Heart right ventricle (tissue), 16 donors: ENCODE results near the gene ZNF680. TPM values are rescaled to one million over a fixed set of nuclear protein-coding genes. Genes with fewer than 3 reads are reported as not detected.

Experiments
- ATAC-seq, 8 donors: fragments of 200-7000 bp; cut with Tn5 transposase; one replicate each; pipeline ENCODE4 v1.9.1; 2020; ENCODE audit warnings: mild to moderate bottlenecking in 8 of 8, moderate library complexity in 8 of 8, moderate number of reproducible peaks in 1 of 8
- DNase-seq, 2 donors: peaks; one replicate each; pipeline ENCODE4 v3.0.0-alpha.2; 2020
- H3K27ac ChIP-seq, 10 donors: fragments of 200-600 bp; sonication (generic) in 2 of 10; one replicate each; pipeline versions ENCODE4 v1.5.0 to v1.8.0; 2020 to 2022; ENCODE audit warnings: mild to moderate bottlenecking in 3 of 10
- H3K27me3 ChIP-seq, 7 donors: fragments of 200-600 bp; one replicate each; pipeline ENCODE4 v1.8.0; 2021 to 2022; ENCODE audit warnings: mild to moderate bottlenecking in 2 of 7
- H3K36me3 ChIP-seq, 9 donors: fragments of 200-600 bp; sonication (generic) in 1 of 9; one replicate each; pipeline versions ENCODE4 v1.5.0 to v1.8.0; 2020 to 2022; ENCODE audit warnings: mild to moderate bottlenecking in 2 of 9
- H3K4me1 ChIP-seq, 9 donors: fragments of 200-600 bp; sonication (generic) in 1 of 9; one replicate each; pipeline versions ENCODE4 v1.5.0 to v1.8.0; 2020 to 2022; ENCODE audit warnings: mild to moderate bottlenecking in 4 of 9
- H3K4me3 ChIP-seq, 10 donors: fragments of 200-600 bp; sonication (generic) in 2 of 10; one replicate each; pipeline versions ENCODE4 v1.5.0 to v1.8.0; 2020 to 2022; ENCODE audit warnings: mild to moderate bottlenecking in 7 of 10, moderate library complexity in 2 of 10
- H3K9me3 ChIP-seq, 11 donors: fragments of 200-600 bp in 10 of 11; sonication (generic) in 2 of 11; one replicate each; pipeline versions ENCODE4 v1.5.0 to v1.8.0; 2013 to 2022; ENCODE audit warnings: mild to moderate bottlenecking in 2 of 11, control low read depth in 1 of 11, moderate library complexity in 1 of 11
- WGBS, 2 donors: extraction: QIAGEN DNeasy Blood & Tissue Kit; methylation state at CpG; one replicate each; pipeline ENCODE4 v1.1.7; 2013; ENCODE audit warnings: inconsistent platforms in 1 of 2; 5-methylcytosine and 5-hydroxymethylcytosine counted together
- intact Hi-C, 10 donors: fragments of 100-400 bp; cut with DNase I; formaldehyde crosslinking; loops; one replicate each; pipeline versions ENCODE4 v1.11.1 to v1.14.2; 2022
- polyA plus RNA-seq, 2 donors: library from polyadenylated mRNA; stranded (reverse); fragments of 200-250 nt; gene quantifications; one replicate each; pipeline ENCODE4 v1.2.3, GENCODE V29; 2013
- total RNA-seq, 10 donors: library from RNA; stranded (reverse); fragmentation: NEBNext Ultra II Directional in 3 of 10; extraction: Animal tissue kit (Norgen Biotek cat#: 25700) in 3 of 10; gene quantifications; one replicate each; pipeline versions ENCODE4 v1.2.1 to v1.2.4, GENCODE V29; 2021 to 2023
- TF ChIP-seq, protein P1 (sequence below), 9 donors: fragments of 200-600 bp; sonication (generic) in 2 of 9; IDR thresholded peaks; one replicate each; pipeline versions ENCODE4 v1.5.0 to v1.8.0; 2021 to 2022; ENCODE audit warnings: antibody characterized with exemption in 9 of 9, mild to moderate bottlenecking in 5 of 9, moderate library complexity in 1 of 9
- donor health status: Arrhythmogenic right ventricular cardiomyopathy.
- donor health status: ischemic (EF 13 %, LVEDD 7.1; RV severe dilation, severe dysfunction).
- donor health status: healthy with polysubstance abuse.
- donor health status: DM: no; HTN: yes; CAD: no.
- donor health status: DM: no; HTN: no; CAD: no.
- donor health status: ischemic (EF 25% LVEDD 6.9; RV normal size, moderate dysfunction).
- donor health status: ischemic (EF 25% LVEDD 5.7; RV mildly dilated, moderate dysfunction).
- donor health status: healthy.
- donor health status: DM: yes; HTN: yes; CAD: no.
- donor health status: Ischemic cardiomyopathy.
- donor health status: ischemic (EF 35%, LVEDD 5.7; RV mildly dilated, moderate dysfunction).
- donor health status: nonischemic (EF 11% LVEDD 7.7; RV severe dilation, severe dysfunction).
- donor health status: DM: yes; HTN: yes; CAD: no.
- donor health status: PGD.
- donor health status: ischemic (EF 29% LVEDD 5.4; RV normal size, mild dysfunction).
- donor health status: nonischemic (EF 23%, LVEDD 6.1; RV moderate dilation, normal function).

The ZNF680 gene
- total and polyA plus RNA-seq, 12 donors, result 2.9 to 28.7 (median 20.6) TPM

DNA sequence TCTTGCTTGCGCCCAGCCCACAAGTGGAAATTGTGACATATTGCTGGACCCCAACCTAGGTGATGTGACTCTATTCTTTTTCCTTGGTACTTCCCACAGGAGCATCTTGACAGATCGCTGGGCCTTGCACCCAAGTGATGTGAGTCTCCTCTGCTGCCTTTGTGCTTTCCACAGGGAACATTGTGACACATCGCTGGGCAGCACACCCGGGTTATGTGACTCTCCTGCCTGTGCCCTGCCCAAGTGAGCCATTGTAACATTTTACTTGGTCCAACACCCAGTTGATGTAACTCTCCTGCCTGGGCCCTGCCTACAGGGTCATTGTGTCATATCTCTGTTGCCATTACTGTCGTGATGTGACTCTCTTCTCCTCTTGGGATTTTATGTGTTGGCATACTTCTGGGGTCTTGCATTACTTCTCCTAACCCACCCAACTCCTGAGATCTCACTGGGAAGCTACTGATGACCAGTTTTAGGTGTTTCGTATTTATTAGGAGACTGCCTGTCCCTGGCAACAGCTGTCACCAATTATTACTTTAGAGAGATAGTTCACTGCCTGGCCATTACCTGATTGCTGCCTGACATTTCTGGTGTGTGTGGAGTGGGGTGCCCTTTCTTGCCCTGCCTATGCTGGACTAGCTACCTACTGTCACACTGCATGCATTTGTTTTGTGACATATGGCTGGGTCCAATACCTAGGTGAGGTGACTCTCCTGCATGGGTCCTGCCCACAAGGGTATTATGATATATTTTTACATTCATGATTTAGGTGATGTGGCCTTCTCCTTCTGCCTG lies 45.4 kb upstream of the ZNF680 start:
- ATAC-seq, result no peak
- Histone ChIP-seq H3K4me3 (no peak overlapping the region), H3K4me1 (no peaks in the 10 kb centered on the region), H3K9me3 (no peaks in the 10 kb centered on the region), H3K27ac (no peak overlapping the region), H3K27me3 (no peaks in the 10 kb centered on the region), H3K36me3 (no peaks in the 10 kb centered on the region)
- 86 to 95% methylated on average over 6 of the region's 6 CpGs for WGBS, 2 donors
- intact Hi-C loops, result no loop called here
- TF ChIP-seq, protein P1, sequence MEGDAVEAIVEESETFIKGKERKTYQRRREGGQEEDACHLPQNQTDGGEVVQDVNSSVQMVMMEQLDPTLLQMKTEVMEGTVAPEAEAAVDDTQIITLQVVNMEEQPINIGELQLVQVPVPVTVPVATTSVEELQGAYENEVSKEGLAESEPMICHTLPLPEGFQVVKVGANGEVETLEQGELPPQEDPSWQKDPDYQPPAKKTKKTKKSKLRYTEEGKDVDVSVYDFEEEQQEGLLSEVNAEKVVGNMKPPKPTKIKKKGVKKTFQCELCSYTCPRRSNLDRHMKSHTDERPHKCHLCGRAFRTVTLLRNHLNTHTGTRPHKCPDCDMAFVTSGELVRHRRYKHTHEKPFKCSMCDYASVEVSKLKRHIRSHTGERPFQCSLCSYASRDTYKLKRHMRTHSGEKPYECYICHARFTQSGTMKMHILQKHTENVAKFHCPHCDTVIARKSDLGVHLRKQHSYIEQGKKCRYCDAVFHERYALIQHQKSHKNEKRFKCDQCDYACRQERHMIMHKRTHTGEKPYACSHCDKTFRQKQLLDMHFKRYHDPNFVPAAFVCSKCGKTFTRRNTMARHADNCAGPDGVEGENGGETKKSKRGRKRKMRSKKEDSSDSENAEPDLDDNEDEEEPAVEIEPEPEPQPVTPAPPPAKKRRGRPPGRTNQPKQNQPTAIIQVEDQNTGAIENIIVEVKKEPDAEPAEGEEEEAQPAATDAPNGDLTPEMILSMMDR (IDR thresholded peaks at IDR 0.05), result no peak
- DNase-seq, result no peak

GRCh38 chr7:64606385-64606784 lies 43.5 kb upstream of the ZNF680 start:
- peaks cover 0 to 4% (median 0%) of the 10 kb centered on the region in 11 donors for H3K9me3 ChIP-seq
- ATAC-seq (no peak), DNase-seq (no peak)
- H3K4me1 ChIP-seq, result peaks cover 0 to 9% (median 0%) of the 10 kb centered on the region in 9 donors
- intact Hi-C loops, result no loop called here
- TF ChIP-seq, protein P1 (IDR thresholded peaks at IDR 0.05), result no peak
- no peak overlapping the region for H3K27ac ChIP-seq
- H3K4me3 ChIP-seq, result no peak overlapping the region
- H3K36me3 ChIP-seq, result no peaks in the 10 kb centered on the region
- H3K27me3 ChIP-seq, result no peaks in the 10 kb centered on the region

DNA sequence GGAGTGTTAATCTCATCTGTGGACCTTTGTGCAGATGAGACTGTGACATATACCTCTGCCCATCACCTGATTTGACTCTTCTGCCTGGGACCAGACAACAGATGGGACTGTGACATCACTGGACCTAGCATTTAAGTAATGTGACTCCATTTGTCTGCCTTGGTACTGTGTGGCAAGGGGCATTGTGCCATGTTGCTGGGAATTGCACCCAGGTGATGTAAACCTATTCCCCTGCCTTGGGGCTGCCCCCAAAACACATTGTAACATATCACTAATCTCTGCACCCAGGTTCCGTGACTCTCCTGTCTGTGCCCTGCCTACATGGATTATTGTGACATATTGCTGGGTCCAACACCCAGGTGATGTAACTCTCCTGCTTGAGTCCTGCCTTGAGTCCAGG lies 40.4 kb upstream of the ZNF680 start:
- Histone ChIP-seq H3K36me3 (no peaks in the 10 kb centered on the region), H3K27ac (no peak overlapping the region), H3K9me3 (peaks cover 0 to 4% (median 0%) of the 10 kb centered on the region in 11 donors), H3K4me1 (peaks cover 0 to 9% (median 0%) of the 10 kb centered on the region in 9 donors), H3K4me3 (no peak overlapping the region), H3K27me3 (no peaks in the 10 kb centered on the region)
- TF ChIP-seq, protein P1 (IDR thresholded peaks at IDR 0.05), result no peak
- no peak for DNase-seq
- no peak for ATAC-seq
- intact Hi-C loops, result no loop called here
- WGBS, 2 donors, result 90 to 93% methylated on average over 1 of the region's 1 CpG

- intact Hi-C loops, result no loop called here
- Histone ChIP-seq H3K36me3 (no peaks in the 10 kb centered on the region), H3K4me1 (peaks cover 0 to 9% (median 0%) of the 10 kb centered on the region in 9 donors), H3K27me3 (no peaks in the 10 kb centered on the region), H3K9me3 (peaks cover 0 to 4% (median 0%) of the 10 kb centered on the region in 11 donors), H3K27ac (peak overlapping the region in 2 of 10 donors; percentile 7 to 25), H3K4me3 (no peak overlapping the region)
- 50 to 59% methylated on average over 2 of the region's 2 CpGs for WGBS, 2 donors
- TF ChIP-seq, protein P1 (IDR thresholded peaks at IDR 0.05), result no peak
- ATAC-seq (peak in 5 of 8 donors; percentile 18 to 95 (median 55)), DNase-seq (no peak)
Observed at GRCh38 chr7:64602518-64602917, 39.6 kb upstream of the ZNF680 start.
